Dendritic cell treated with granulocyte-macrophage colony-stimulating factor and Interleukin-4, amounts not matched to agents 40 ng/mL and 50 ng/mL, for 4 days (primary cell): Measurements from ENCODE around the gene FGFR1OP2.

Source experiments
- H3K27ac Mint-ChIP-seq: one replicate; pipeline ENCODE4 v1.8.0; 2022; ENCODE audit warnings: mild to moderate bottlenecking, mixed read lengths
- H3K27me3 Mint-ChIP-seq: one replicate; pipeline ENCODE4 v1.8.0; 2022; ENCODE audit warnings: mild to moderate bottlenecking, mixed read lengths
- H3K36me3 Mint-ChIP-seq: one replicate; pipeline ENCODE4 v1.8.0; 2022; ENCODE audit warnings: low read depth, mixed read lengths
- H3K4me1 Mint-ChIP-seq: one replicate; pipeline ENCODE4 v1.8.0; 2022; ENCODE audit warnings: low read depth, mixed read lengths
- H3K4me3 Mint-ChIP-seq: one replicate; pipeline ENCODE4 v1.8.0; 2022; ENCODE audit warnings: mild to moderate bottlenecking, moderate library complexity, mixed read lengths
- H3K9me3 Mint-ChIP-seq: one replicate; pipeline ENCODE4 v1.8.0; 2022; ENCODE audit warnings: mixed read lengths
- intact Hi-C: fragments of 100-400 bp; cut with micrococcal nuclease; formaldehyde crosslinking; loops from one replicate; pipeline ENCODE4 v1.15.0; 2022

Gene FGFR1OP2

GRCh38 chr12:27000961-27001360 lies 62.7 kb downstream of the FGFR1OP2 start:
- no peaks in the 10 kb centered on the region for H3K27me3 Mint-ChIP-seq
- no peak overlapping the region for H3K27ac Mint-ChIP-seq
- intact Hi-C loops: no loop called here
- H3K4me1 Mint-ChIP-seq: peaks cover 45% of the 10 kb centered on the region
- no peaks in the 10 kb centered on the region for H3K9me3 Mint-ChIP-seq
- H3K36me3 Mint-ChIP-seq: peaks cover 30% of the 10 kb centered on the region
- no peak overlapping the region for H3K4me3 Mint-ChIP-seq

GRCh38 chr12:27001663-27002062 lies 63.4 kb downstream of the FGFR1OP2 start:
- H3K4me1 Mint-ChIP-seq: peaks cover 43% of the 10 kb centered on the region
- no peak overlapping the region for H3K4me3 Mint-ChIP-seq
- intact Hi-C loops: no loop called here
- H3K27me3 Mint-ChIP-seq: no peaks in the 10 kb centered on the region
- peak overlapping the region; percentile 61 for H3K27ac Mint-ChIP-seq
- H3K36me3 Mint-ChIP-seq: peaks cover 30% of the 10 kb centered on the region
- H3K9me3 Mint-ChIP-seq: no peaks in the 10 kb centered on the region

- H3K27ac Mint-ChIP-seq: peak overlapping the region; percentile 61
- peaks cover 38% of the 10 kb centered on the region for H3K4me1 Mint-ChIP-seq
Observed at GRCh38 chr12:27002141-27002540, 63.9 kb downstream of the FGFR1OP2 start.

GRCh38 chr12:27003421-27004381 lies 65.4 kb downstream of the FGFR1OP2 start:
- Mint-ChIP-seq H3K27ac (no peak overlapping the region), H3K4me3 (no peak overlapping the region), H3K36me3 (peaks cover 17% of the 10 kb centered on the region), H3K27me3 (no peaks in the 10 kb centered on the region), H3K4me1 (peaks cover 34% of the 10 kb centered on the region), H3K9me3 (no peaks in the 10 kb centered on the region)
- intact Hi-C loops: no loop called here

More at GRCh38 chr12:27002141-27002540, 63.9 kb downstream of the FGFR1OP2 start:
- H3K4me3 Mint-ChIP-seq: no peak overlapping the region
- intact Hi-C loops: no loop called here
- H3K36me3 Mint-ChIP-seq: peaks cover 30% of the 10 kb centered on the region
- H3K9me3 Mint-ChIP-seq: no peaks in the 10 kb centered on the region
- no peaks in the 10 kb centered on the region for H3K27me3 Mint-ChIP-seq

- H3K4me1 Mint-ChIP-seq: peaks cover 39% of the 10 kb centered on the region
- H3K27ac Mint-ChIP-seq: no peak overlapping the region
- H3K27me3 Mint-ChIP-seq: no peaks in the 10 kb centered on the region
- no peak overlapping the region for H3K4me3 Mint-ChIP-seq
- intact Hi-C loops: no loop called here
- H3K9me3 Mint-ChIP-seq: no peaks in the 10 kb centered on the region
- H3K36me3 Mint-ChIP-seq: peaks cover 9% of the 10 kb centered on the region
Observed at GRCh38 chr12:27005495-27005894, 67.2 kb downstream of the FGFR1OP2 start.

- Mint-ChIP-seq H3K4me1 (peaks cover 39% of the 10 kb centered on the region), H3K27me3 (no peaks in the 10 kb centered on the region), H3K36me3 (peaks cover 12% of the 10 kb centered on the region), H3K27ac (no peak overlapping the region), H3K9me3 (no peaks in the 10 kb centered on the region), H3K4me3 (no peak overlapping the region)
- intact Hi-C loops: no loop called here
Observed at GRCh38 chr12:27006797-27007467, 68.7 kb downstream of the FGFR1OP2 start.

GRCh38 chr12:27008081-27008480 lies 69.8 kb downstream of the FGFR1OP2 start:
- peaks cover 38% of the 10 kb centered on the region for H3K4me1 Mint-ChIP-seq
- no peaks in the 10 kb centered on the region for H3K27me3 Mint-ChIP-seq
- H3K27ac Mint-ChIP-seq: no peak overlapping the region
- H3K9me3 Mint-ChIP-seq: no peaks in the 10 kb centered on the region
- no peak overlapping the region for H3K4me3 Mint-ChIP-seq
- peaks cover 10% of the 10 kb centered on the region for H3K36me3 Mint-ChIP-seq
- intact Hi-C loops: no loop called here

GRCh38 chr12:27009881-27010301 lies 71.6 kb downstream of the FGFR1OP2 start:
- intact Hi-C loops: no loop called here
- H3K4me1 Mint-ChIP-seq: peaks cover 44% of the 10 kb centered on the region
- no peaks in the 10 kb centered on the region for H3K9me3 Mint-ChIP-seq
- peaks cover 16% of the 10 kb centered on the region for H3K36me3 Mint-ChIP-seq
- no peaks in the 10 kb centered on the region for H3K27me3 Mint-ChIP-seq
- no peak overlapping the region for H3K27ac Mint-ChIP-seq
- no peak overlapping the region for H3K4me3 Mint-ChIP-seq

GRCh38 chr12:27012239-27012981 lies 74.1 kb downstream of the FGFR1OP2 start:
- H3K27me3 Mint-ChIP-seq: no peaks in the 10 kb centered on the region
- no peaks in the 10 kb centered on the region for H3K9me3 Mint-ChIP-seq
- no peak overlapping the region for H3K27ac Mint-ChIP-seq
- H3K4me3 Mint-ChIP-seq: no peak overlapping the region
- H3K36me3 Mint-ChIP-seq: peaks cover 16% of the 10 kb centered on the region
- intact Hi-C loops: loop anchor here (2.0 kb wide), 1 partner anchor 162 kb away; no protein-coding TSS in a partner anchor
- H3K4me1 Mint-ChIP-seq: peaks cover 46% of the 10 kb centered on the region

- Mint-ChIP-seq H3K36me3 (peaks cover 16% of the 10 kb centered on the region), H3K4me3 (peak overlapping the region; percentile 93), H3K27ac (no peak overlapping the region), H3K27me3 (no peaks in the 10 kb centered on the region), H3K9me3 (no peaks in the 10 kb centered on the region), H3K4me1 (peaks cover 42% of the 10 kb centered on the region)
- intact Hi-C loops: loop anchor here (2.0 kb wide), 1 partner anchor 162 kb away; no protein-coding TSS in a partner anchor
Observed at GRCh38 chr12:27012982-27013255, 74.6 kb downstream of the FGFR1OP2 start.

GRCh38 chr12:27013611-27014084 lies 75.4 kb downstream of the FGFR1OP2 start:
- Mint-ChIP-seq H3K36me3 (peaks cover 16% of the 10 kb centered on the region), H3K27me3 (no peaks in the 10 kb centered on the region), H3K9me3 (no peaks in the 10 kb centered on the region), H3K4me3 (peak overlapping the region; percentile 93), H3K4me1 (peaks cover 43% of the 10 kb centered on the region), H3K27ac (peak overlapping the region; percentile 93)
- intact Hi-C loops: loop anchor here (1.0 to 2.0 kb wide), 4 partner anchors 9 to 231 kb away; partner anchors contain the start of genes FGFR1OP2, MED21 and STK38L

GRCh38 chr12:27014085-27014858 lies 76.0 kb downstream of the FGFR1OP2 start, which contains the start of gene TM7SF3:
Gene TM7SF3, minus strand, starts transcription at chr12:27014384. Its CDS starts 216 bp downstream, at chr12:27014168.
- peaks cover 47% of the 10 kb centered on the region for H3K4me1 Mint-ChIP-seq

More at GRCh38 chr12:27014085-27014858, 76.0 kb downstream of the FGFR1OP2 start, which contains the start of gene TM7SF3:
- Mint-ChIP-seq H3K27me3 (no peaks in the 10 kb centered on the region), H3K36me3 (peaks cover 16% of the 10 kb centered on the region), H3K9me3 (no peaks in the 10 kb centered on the region), H3K27ac (peak within 1 kb of the TSS; percentile 93), H3K4me3 (peak within 1 kb of the TSS; percentile 93)
- intact Hi-C loops: loop anchor here (1.0 to 2.0 kb wide), 3 partner anchors 8 to 231 kb away; partner anchors contain the start of genes FGFR1OP2, MED21 and STK38L
